Right renal cortex interstitium (tissue), 3 donors: Measurements from ENCODE around the gene VAV2. TPM values are rescaled to one million over a fixed set of nuclear protein-coding genes. Genes with fewer than 3 reads are reported as not detected.

Source experiments
- DNase-seq, 3 donors: peaks; one replicate each; pipeline ENCODE4 v3.0.0-alpha.2; 2013; ENCODE audit warnings: low read depth in 3 of 3, low spot score in 2 of 3
- polyA plus RNA-seq, 3 donors: library from polyadenylated mRNA; unstranded; fragments of 120-200 nt; gene quantifications; one replicate each; pipeline ENCODE4 v1.2.1, GENCODE V29; 2013; ENCODE audit not compliant: insufficient read length in 3 of 3

Gene VAV2
- polyA plus RNA-seq, 3 donors = 34.2 to 34.8 (median 34.8) TPM

GRCh38 chr9:133729617-133730281 is 262.4 kb downstream of the VAV2 start:
- DNase-seq = no peak

DNA sequence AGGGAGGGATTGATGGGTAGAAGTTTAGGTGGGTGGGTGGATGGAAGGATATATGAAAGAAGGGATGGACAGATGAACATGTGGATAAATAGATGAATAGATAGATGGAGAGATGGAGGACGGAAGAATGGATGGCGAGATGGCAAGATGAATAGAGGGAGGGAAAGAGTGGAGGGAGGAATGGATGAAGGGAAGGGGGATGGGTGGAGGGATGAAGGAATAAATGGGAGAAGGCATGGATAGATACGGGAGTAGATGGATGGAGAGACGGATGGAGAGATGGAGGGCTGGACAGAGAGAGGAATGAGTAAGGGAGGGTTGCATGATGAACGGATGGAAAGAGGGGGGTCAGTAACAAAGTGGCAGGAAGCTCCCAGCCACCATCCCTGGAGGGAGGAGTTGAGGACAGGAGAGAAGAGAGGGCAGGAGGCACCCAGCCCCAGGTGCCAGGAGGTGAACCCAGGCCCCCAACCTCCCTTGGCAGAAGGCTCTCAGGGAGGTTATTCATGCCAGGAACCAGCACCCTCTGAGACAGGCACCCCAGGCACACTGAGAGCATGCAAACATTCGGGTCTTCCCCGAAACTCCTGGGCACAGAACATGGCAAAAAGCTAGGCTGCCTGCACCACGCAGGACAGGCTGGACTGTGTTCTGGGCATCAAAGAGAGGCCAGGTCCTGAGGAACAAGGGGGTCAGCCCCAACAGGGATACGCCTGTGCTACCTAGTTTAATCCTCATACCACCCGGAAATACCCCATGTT is 263.1 kb downstream of the VAV2 start:
- no peak for DNase-seq

GRCh38 chr9:133727876-133728441 is 264.2 kb downstream of the VAV2 start:
- no peak for DNase-seq

DNA sequence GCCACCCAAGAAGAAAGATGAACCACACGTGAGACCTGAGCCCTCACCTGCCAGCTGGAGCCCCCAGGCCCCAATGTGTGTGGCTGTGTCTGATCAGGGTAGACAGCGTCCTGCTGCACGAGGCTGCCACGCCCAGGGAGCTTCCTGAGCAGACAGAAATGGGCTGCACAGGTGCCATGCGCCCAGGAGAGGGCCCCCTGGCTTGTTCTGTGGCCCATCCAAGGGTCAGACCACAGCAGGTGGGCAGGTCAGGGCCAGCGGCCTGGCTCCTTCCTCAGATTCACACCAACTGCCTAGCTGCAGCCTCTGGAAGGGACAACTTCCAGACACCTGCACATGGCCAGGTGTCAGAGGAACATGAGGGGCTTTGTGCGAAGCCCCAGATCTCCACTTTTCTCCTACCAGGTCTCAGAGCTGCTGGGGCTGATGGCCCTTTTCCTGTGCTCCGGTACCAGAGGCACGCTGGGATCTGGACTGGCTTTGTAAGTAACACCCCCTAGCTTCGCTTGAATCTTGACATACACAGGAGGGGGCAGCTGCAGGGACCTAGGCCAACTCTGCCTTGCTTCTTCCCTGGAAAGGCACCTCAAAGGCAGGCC is 264.7 kb downstream of the VAV2 start:
- DNase-seq = no peak

DNA sequence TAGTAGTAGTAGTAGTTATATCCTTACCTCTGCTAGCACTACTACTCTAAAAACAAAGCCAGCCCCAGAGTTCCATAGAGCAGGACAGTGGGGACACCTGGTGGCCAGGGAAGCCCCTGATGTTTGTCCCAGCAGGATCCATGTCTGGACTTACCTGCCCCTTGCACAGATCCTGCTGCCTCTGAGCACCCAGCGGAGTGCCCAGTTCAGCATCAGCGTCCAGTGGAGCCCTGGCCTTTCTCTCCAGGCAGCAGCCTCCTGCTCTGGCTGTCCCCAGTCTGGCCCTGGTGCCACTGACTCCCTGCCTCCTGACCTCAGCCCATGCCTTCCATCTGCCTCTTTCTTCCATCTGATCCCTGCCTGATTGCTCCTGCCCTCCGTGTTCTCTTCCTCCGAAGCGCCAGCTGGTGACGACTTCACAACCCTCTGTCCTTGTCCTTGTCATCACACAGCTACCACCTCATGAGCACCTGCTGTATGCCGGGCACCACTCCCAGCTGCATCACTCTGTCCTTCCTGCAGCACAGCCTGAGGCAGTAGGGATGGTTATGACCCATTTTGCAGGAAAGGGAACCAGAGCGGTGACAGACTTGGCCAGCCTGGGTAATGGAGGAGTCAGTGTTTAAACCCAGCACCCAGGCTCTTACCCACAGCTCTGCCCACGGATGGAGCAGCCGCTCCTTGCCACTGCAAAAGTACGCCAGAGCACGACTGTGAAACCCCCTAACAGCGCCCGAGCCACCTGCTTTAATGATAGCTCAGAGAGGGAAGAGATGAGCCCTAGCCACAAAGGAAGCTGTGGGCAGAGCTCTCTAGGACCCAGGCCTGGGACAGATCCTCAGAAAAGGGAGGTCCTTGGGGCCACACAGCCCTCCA is 265.5 kb downstream of the VAV2 start:
- DNase-seq = no peak

- no peak for DNase-seq
Measured at GRCh38 chr9:133725886-133726285, 266.2 kb downstream of the VAV2 start.

DNA sequence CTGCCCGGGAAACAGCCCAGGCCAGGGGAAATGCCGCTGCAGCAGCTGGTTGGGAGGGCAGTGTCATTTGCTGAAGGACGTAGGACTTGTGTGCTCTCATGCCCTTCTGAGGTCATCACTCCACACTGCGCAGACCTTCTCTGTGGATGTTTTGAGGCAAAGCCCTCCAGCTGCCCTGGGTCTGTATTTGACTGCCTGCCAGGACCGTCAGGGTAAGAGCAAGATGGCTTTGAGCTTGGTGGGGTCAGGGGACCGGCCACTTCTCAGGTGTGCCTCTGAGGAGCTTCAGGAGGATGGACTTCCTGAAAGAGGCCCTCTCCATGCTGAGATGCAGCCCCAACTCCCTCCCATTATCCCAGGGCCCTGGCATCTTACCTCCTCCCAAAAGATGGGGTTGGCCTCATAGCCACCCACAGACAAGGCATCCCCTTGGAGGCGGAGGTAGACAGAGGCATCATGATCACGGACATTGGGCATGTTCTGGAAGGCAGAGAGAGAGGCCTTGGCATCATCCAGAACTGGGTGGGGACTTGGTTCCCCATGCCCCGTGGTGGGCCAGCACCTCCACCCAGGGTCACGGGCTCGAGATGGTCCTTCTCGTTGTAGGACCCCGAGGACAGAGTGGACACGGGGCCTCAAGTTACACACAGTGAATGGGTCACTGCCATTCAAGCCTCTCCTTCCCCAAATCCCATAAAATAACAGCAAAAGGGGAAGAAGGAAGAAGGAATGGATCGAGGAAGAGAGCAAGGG is 273.4 kb downstream of the VAV2 start:
- DNase-seq = no peak

DNA sequence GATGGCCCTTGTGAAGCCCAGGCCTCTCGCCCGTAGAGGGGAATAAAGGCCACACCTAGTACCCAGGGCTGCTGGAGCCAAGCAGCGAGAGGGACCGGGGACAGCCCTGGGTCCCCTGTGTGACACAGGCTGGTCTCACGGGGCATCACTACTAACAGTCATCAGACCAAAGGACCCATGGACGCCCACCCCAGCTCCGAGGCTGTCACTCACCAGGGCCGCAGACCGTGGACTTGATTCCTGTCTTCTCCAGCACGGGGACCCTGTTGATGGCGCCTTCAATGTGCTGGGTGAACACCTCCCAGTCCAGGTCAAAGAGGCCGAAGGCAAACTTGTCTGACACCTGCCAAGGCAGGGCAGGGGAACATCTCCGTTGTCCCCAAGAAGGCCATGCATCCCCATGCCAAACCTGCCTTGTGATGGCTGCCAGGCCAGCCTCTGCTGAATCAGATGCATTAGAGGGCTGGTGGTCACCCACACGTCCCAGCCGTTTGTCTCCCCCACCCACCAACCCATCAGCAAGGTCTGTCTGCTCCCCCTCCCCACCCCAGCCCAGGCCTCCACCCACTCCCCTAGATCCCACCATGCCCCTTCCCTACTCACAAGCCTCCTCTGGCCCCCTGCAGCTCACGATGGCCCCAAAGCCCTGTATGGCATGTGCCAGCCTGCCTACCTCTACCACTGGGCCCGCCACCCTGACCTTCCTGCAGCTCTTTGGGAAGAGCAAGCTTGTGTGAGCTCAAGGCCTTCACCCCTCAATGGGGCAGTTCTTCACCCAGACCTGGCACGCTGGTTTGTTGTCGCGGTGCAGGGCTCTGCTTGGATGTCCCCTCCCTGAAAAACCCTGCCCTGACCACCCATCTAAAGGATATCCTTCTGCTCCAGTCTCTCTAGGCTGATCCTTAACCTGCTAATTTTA is 274.8 kb downstream of the VAV2 start:
- DNase-seq = no peak

DNA sequence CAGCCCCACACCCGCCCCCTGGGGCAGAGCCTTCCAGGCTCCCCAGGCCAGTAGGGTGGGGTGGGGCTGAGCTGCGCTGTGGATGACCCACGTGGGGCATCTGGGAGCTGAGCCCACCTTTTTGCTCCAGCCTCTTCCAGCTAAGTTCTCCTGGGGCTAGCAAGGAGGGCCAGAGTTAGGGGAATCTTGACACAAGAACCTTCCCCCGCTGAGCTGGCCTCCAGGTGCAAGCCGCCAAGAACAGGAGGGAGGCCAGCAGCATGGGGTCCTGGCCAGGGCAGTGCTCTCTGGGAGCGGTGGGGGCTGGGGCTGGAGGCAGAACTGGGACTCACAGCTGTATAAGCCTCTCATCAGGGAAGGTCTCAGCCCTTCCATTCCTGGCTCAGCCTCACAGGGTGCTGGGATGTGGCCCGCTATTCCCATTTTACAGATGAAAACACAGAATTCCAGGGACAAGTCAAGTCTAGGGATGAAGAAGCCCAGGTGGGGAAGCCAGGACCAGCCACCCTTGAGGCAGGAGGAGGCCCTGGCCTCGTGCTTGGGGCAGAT is 275.5 kb downstream of the VAV2 start:
- no peak for DNase-seq

DNA sequence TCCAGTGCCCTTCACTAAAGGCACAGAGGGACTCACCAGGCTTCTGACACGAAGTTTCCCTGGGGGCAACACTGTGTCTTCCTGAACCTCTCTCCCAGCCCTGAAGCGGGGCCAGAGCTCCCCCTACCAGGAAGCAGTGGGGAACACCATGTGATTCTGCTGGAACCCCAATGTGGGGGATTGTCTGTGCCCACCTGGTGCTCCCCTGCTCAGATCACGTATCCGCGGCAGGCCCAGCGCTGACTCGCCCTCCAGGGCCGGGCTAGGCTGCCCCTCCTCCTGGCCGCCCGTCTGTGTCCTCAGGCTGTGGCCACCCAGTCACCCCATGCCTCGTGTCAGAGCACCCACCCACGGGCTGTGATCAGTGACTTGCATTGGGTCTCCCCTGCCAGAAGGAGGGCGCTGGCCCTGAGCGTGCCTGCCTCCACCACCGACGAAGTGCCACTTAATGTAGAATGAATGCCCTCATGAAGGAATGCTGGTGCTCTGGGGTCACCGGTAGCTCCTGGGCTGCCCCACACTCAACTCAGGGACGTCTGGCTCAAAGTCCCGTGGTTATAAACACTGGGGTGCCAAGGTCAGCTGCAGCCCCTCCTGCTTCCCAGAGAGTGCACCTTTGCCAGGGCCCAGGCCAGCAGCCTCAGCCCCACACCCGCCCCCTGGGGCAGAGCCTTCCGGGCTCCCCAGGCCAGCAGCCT is 276.1 kb downstream of the VAV2 start:
- no peak for DNase-seq

DNA sequence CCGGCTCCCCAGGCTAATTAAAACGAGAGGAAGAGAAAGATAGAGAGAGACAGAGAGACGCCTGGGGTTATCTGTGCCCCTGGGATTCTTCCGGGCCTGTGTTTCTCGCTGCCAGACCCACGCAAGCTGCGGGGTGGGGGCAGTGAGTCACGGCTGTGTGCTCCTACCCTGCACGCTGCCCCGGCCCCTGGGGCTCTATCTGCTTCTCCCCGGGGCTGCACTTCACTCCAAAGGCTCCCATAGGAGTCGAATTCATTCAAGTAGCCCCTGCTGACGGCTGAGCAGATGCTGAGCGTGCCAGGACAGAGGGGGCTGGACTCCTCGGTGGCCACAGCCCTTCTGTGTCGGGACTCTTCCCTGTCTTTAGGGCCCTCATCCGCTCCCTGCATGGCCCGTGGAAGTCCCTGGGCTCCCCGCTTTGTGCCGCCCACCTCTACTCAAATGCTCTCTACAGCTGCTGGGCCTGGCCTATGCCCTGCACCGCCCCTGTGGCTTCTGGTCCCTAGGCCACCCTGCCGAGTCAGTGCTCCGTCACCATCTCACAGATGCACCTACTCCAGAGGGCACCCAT is 276.7 kb downstream of the VAV2 start:
- DNase-seq = no peak

DNA sequence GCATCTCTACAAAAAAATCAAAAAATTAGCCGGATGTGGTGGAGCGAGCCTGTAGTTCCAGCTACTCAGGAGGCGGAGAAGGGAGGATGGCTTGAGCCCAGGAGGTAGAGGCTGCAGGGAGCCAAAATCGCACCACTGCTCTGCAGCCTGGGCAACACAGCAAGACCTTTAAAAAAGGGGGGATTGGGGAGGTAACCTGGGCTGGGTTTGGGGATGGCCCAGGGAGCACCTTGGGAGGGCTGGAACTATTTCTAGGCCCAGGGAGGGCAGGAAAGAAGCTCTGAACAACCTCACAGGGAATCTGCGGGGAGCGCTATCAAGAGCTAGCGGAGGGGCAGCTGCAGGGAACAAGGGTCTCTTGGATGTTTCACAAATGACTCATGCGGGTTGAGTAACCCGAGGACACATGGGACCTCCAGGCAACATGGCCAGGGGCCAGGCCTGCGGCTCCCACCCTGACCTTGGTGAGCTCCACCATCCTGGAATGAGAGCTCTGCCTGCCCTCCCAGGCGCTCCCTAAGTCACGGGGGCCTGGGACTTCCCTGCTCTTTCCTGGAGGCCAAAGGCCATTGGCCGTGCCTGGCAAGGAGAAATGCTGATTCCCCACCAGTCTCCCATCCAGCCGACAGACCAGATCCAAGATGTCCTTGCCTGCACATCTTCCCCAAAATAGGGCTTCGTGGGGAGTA is 277.4 kb downstream of the VAV2 start:
- no peak for DNase-seq

DNA sequence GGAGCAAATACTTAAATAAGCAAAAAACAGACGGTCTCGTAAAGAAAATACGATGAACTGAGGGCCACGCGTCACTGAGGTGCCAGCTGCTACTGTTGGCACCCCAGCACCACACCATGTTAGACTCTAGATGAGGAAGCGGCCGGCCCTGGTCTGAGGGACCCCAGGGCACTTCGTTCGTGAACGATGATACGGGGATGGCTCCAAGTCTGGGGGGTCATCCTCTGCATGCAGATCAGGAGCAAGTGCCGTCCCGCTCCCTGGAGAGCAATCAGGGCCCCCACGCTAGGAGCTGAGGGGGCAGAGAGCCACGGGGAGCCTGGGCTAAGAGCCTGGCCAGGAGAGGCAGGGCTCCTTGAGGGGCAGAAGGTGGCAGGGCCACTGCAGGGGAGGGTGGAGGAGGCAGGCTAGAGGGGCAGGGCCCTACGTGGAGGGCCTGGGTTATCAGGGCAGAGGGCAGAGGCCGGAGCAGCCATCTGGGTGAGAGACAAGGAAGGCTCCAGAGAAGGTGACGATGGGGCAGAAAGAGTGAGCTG is 278.1 kb downstream of the VAV2 start:
- DNase-seq = no peak

GRCh38 chr9:133713150-133713959 is 278.8 kb downstream of the VAV2 start:
- DNase-seq = no peak

GRCh38 chr9:133712221-133713100 is 279.7 kb downstream of the VAV2 start:
- DNase-seq = no peak
